Activated T-cell treated with anti-CD3 and anti-CD28 coated beads, Interleukin-2, amount 50 U/mL, for 72 hours (primary cell): ENCODE data around the gene TTN. TPM values are rescaled to one million over a fixed set of nuclear protein-coding genes. Genes with fewer than 3 reads are reported as not detected.

Experiments used
- ATAC-seq, 2 donors: fragments of 150-1000 bp; cut with Tn5 transposase; replicated peaks in 1 of 2; 2 replicates each; pipeline ENCODE4 v1.10.0; 2021; ENCODE audit warnings: moderate library complexity in 2 of 2, mild to moderate bottlenecking in 1 of 2
- DNase-seq, 2 donors: peaks; one replicate each; pipeline ENCODE4 v3.0.0; 2021 to 2022; ENCODE audit warnings: mixed read lengths in 1 of 2
- H3K27ac Mint-ChIP-seq: one replicate; pipeline ENCODE4 v1.8.0; 2022; ENCODE audit warnings: mild to moderate bottlenecking, moderate library complexity, mixed read lengths
- H3K27me3 Mint-ChIP-seq: one replicate; pipeline ENCODE4 v1.8.0; 2022; ENCODE audit warnings: low read depth, mixed read lengths
- H3K36me3 Mint-ChIP-seq, 2 donors: one replicate each; pipeline ENCODE4 v1.8.0; 2022; ENCODE audit warnings: mixed read lengths in 2 of 2, mild to moderate bottlenecking in 1 of 2; ENCODE audit not compliant: insufficient read depth in 2 of 2
- H3K4me1 Mint-ChIP-seq: one replicate; pipeline ENCODE4 v1.8.0; 2022; ENCODE audit warnings: low read depth, mixed read lengths
- H3K4me3 Mint-ChIP-seq, 2 donors: one replicate each; pipeline ENCODE4 v1.8.0; 2022; ENCODE audit warnings: mild to moderate bottlenecking in 2 of 2, mixed read lengths in 2 of 2, moderate library complexity in 2 of 2
- H3K9me3 Mint-ChIP-seq, 2 donors: one replicate each; pipeline ENCODE4 v1.8.0; 2022; ENCODE audit warnings: mixed read lengths in 2 of 2
- total RNA-seq, 2 donors: library from RNA; stranded (reverse); gene quantifications; one replicate each; pipeline ENCODE4 v1.2.3, GENCODE V29; 2022

Gene TTN
- total RNA-seq, 2 donors from 2014 or later: 6.6 to 6.9 TPM

DNA sequence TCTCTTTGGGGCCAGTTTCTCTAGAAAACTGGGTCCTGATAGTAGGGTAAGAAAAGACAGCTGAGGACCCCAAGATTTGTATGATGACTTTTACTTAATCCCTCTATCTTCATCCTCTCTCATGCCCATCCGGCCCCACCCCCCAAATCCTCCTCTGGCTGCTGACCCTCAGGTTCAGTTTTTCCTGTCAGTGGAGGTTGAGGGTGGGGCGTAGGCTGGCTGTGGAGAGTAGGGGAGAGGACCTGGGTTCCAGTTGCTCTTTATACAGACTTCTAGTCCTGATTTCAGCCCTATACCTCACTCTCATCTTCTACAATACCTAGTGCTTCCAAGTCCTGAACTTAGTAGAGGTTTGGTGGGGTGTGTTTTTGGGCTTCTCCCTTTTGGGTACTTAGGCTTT, 298.6 kb downstream of the TTN start:
- H3K4me3 Mint-ChIP-seq: peak overlapping the region in 1 of 2 donors; percentile 17
- DNase-seq (no peak), ATAC-seq (no peak)
- peaks cover 4 to 16% of the 10 kb centered on the region in 2 donors for H3K36me3 Mint-ChIP-seq
- H3K27me3 Mint-ChIP-seq: no peaks in the 10 kb centered on the region
- H3K9me3 Mint-ChIP-seq: no peaks in the 10 kb centered on the region
- H3K4me1 Mint-ChIP-seq: peaks cover 33% of the 10 kb centered on the region
- peak overlapping the region; percentile 33 for H3K27ac Mint-ChIP-seq

DNA sequence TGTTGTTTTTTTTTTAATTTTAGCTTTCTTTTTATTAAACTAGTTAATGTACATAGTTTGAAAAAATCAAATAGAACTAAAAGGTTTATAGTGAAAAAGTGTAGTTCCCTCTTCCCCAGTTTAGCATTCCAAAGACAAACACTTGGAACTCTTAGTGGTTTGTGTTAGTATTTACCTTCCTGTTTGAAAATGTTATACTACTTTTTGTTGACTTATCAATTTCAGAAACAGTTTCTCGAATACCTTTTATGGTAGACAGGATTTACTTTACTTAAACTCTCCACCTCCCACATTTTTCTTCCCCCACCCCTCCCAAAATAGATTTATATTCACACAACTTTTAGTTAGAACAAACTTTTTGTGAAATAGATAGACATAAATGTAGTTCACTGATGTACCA, 300.3 kb downstream of the TTN start:
- ATAC-seq (no peak), DNase-seq (no peak)
- Mint-ChIP-seq H3K36me3 (peaks cover 6 to 16% of the 10 kb centered on the region in 2 donors), H3K4me3 (no peak overlapping the region), H3K9me3 (no peaks in the 10 kb centered on the region), H3K27ac (no peak overlapping the region), H3K27me3 (no peaks in the 10 kb centered on the region), H3K4me1 (peaks cover 19% of the 10 kb centered on the region)

- H3K27me3 Mint-ChIP-seq: no peaks in the 10 kb centered on the region
- H3K4me1 Mint-ChIP-seq: peaks cover 19% of the 10 kb centered on the region
- peaks cover 6 to 16% of the 10 kb centered on the region in 2 donors for H3K36me3 Mint-ChIP-seq
These were observed 300.7 kb downstream of the TTN start for GRCh38 chr2:178506524-178506923.

GRCh38 chr2:178506101-178506500, 301.1 kb downstream of the TTN start:
- Mint-ChIP-seq H3K4me1 (peaks cover 19% of the 10 kb centered on the region), H3K36me3 (peaks cover 5 to 16% of the 10 kb centered on the region in 2 donors), H3K27ac (no peak overlapping the region), H3K4me3 (no peak overlapping the region), H3K27me3 (no peaks in the 10 kb centered on the region), H3K9me3 (no peaks in the 10 kb centered on the region)
- DNase-seq (no peak), ATAC-seq (no peak)

More at GRCh38 chr2:178506524-178506923, 300.7 kb downstream of the TTN start:
- no peaks in the 10 kb centered on the region for H3K9me3 Mint-ChIP-seq
- H3K27ac Mint-ChIP-seq: no peak overlapping the region
- ATAC-seq (no peak), DNase-seq (no peak)
- no peak overlapping the region for H3K4me3 Mint-ChIP-seq

DNA sequence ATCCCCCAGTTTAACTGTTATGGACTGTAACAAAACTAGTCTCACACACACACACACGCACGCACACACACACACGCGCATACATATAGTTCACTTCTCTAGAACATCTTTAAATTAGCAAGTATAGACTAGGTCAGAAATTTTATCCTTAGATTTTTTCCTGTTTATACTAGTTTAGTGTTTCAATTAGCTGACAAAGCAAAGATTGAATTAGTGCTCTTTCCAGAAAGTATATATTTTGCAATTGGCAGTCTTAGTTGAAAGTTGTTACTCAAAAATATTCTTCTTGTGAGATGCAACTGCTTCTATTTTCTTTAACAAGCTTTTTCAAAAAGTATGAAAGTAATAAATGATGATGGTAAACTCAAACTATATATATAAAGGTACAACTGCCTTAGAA, 304.5 kb downstream of the TTN start:
- Mint-ChIP-seq H3K9me3 (no peaks in the 10 kb centered on the region), H3K27me3 (no peaks in the 10 kb centered on the region), H3K27ac (no peak overlapping the region), H3K4me3 (no peak overlapping the region), H3K36me3 (peaks cover 9 to 24% of the 10 kb centered on the region in 2 donors), H3K4me1 (peaks cover 12% of the 10 kb centered on the region)
- no peak for ATAC-seq
- DNase-seq: no peak

DNA sequence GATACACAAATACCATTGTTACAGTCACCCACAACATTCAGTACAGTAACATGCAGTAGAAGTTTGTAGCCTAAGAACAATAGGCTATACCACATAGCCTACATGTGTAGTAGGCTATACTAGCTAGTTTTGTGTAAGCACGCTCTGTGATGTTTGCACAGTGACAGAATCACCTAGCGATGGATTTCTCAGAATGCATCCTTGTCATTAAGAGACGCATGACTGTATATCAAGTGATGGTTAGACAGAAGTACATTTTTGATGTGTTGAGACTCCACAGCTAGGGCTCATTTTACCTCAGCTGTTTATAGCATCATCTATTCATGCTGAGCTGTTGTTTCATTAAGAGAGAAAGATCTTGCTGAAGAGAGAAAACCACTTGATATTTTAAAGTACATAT, 307.6 kb downstream of the TTN start:
- DNase-seq (no peak), ATAC-seq (peak; percentile 60 to 94)
- Mint-ChIP-seq H3K27ac (no peak overlapping the region), H3K9me3 (no peaks in the 10 kb centered on the region), H3K36me3 (peaks cover 18 to 30% of the 10 kb centered on the region in 2 donors), H3K4me1 (peaks cover 4% of the 10 kb centered on the region), H3K4me3 (no peak overlapping the region), H3K27me3 (no peaks in the 10 kb centered on the region)

- ATAC-seq: no peak
- Mint-ChIP-seq H3K27me3 (no peaks in the 10 kb centered on the region), H3K36me3 (peaks cover 18 to 31% of the 10 kb centered on the region in 2 donors), H3K9me3 (no peaks in the 10 kb centered on the region), H3K27ac (no peak overlapping the region), H3K4me1 (peaks cover 4% of the 10 kb centered on the region), H3K4me3 (no peak overlapping the region)
- DNase-seq: no peak
These were observed 309.1 kb downstream of the TTN start for GRCh38 chr2:178498137-178498536.

DNA sequence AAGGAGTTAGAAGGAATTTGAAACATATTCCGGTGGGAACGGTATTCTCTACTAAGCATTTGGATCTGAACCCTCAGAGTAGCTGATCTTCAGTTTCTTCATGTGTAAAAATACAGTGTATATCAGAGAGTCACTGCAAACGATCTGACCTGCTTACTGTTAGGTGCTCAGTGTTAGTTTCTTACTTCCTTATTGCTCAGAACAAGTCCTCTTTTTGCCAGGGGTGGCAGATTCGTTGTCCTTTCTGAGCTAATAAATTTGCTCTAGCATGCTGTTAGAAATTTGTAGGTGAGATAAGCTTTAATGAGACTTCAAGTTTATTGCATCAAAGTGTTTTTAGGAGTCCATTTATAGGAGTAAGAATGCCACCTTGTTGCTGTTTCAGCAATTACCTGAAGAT, 311.2 kb downstream of the TTN start:
- Mint-ChIP-seq H3K4me3 (no peak overlapping the region), H3K4me1 (peaks cover 4% of the 10 kb centered on the region), H3K36me3 (peaks cover 16 to 30% of the 10 kb centered on the region in 2 donors), H3K9me3 (no peaks in the 10 kb centered on the region), H3K27me3 (no peaks in the 10 kb centered on the region), H3K27ac (no peak overlapping the region)
- no peak for DNase-seq
- ATAC-seq: no peak

DNA sequence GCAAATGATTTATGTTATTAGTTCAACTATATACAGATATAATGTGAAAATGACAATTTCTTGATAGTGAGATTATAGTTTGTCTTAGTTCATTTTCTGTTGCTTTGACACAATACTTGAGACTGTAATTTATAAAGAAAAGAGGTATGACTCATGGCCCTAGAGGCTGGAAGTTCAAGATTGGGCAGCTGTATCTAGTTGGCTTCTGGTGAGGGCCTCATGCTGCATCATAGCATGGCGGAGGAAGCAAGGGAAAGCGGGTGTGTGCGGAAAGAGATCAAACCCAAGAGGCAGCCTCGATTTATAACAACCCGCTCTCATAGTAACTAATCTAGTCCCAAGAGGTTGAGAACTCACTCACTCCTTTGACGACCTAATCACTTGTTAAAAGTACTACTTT, 315.6 kb downstream of the TTN start:
- Mint-ChIP-seq H3K36me3 (peaks cover 21 to 31% of the 10 kb centered on the region in 2 donors), H3K4me3 (no peak overlapping the region), H3K4me1 (peaks cover 27% of the 10 kb centered on the region), H3K9me3 (no peaks in the 10 kb centered on the region), H3K27me3 (no peaks in the 10 kb centered on the region), H3K27ac (no peak overlapping the region)
- DNase-seq: no peak
- ATAC-seq: no peak

- no peak overlapping the region for H3K27ac Mint-ChIP-seq
- H3K27me3 Mint-ChIP-seq: no peaks in the 10 kb centered on the region
- no peaks in the 10 kb centered on the region for H3K9me3 Mint-ChIP-seq
- peaks cover 50% of the 10 kb centered on the region for H3K4me1 Mint-ChIP-seq
- no peak for DNase-seq
- H3K36me3 Mint-ChIP-seq: peaks cover 9 to 19% of the 10 kb centered on the region in 2 donors
- no peak overlapping the region for H3K4me3 Mint-ChIP-seq
- ATAC-seq: no peak
These were observed 321.9 kb downstream of the TTN start for GRCh38 chr2:178485356-178485755.

- ATAC-seq (no peak), DNase-seq (no peak)
- H3K9me3 Mint-ChIP-seq: no peaks in the 10 kb centered on the region
- no peak overlapping the region for H3K27ac Mint-ChIP-seq
- no peaks in the 10 kb centered on the region for H3K27me3 Mint-ChIP-seq
- H3K4me3 Mint-ChIP-seq: no peak overlapping the region
- H3K4me1 Mint-ChIP-seq: peaks cover 49% of the 10 kb centered on the region
- peaks cover 5 to 14% of the 10 kb centered on the region in 2 donors for H3K36me3 Mint-ChIP-seq
These were observed 322.8 kb downstream of the TTN start for GRCh38 chr2:178484245-178485041.

DNA sequence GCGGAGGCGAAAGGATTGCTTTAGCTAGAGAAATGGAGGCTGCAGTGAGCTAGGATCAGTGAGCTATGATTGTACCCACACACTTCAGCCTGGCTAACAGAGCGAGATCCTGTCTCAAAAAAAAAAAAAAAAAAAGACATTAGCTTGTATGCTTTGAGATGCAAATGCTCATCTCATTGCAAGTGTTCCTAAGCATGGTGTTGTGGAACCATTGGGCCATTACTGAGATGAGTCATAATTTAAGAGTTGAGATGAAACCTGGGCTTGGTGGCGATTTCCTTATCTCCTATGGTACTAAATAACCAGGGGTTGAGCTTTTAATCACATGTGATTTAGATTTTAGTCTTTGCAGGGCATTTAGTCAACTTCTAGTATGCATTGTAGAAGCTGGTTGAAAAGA, 324.8 kb downstream of the TTN start:
- peaks cover 46% of the 10 kb centered on the region for H3K4me1 Mint-ChIP-seq

DNA sequence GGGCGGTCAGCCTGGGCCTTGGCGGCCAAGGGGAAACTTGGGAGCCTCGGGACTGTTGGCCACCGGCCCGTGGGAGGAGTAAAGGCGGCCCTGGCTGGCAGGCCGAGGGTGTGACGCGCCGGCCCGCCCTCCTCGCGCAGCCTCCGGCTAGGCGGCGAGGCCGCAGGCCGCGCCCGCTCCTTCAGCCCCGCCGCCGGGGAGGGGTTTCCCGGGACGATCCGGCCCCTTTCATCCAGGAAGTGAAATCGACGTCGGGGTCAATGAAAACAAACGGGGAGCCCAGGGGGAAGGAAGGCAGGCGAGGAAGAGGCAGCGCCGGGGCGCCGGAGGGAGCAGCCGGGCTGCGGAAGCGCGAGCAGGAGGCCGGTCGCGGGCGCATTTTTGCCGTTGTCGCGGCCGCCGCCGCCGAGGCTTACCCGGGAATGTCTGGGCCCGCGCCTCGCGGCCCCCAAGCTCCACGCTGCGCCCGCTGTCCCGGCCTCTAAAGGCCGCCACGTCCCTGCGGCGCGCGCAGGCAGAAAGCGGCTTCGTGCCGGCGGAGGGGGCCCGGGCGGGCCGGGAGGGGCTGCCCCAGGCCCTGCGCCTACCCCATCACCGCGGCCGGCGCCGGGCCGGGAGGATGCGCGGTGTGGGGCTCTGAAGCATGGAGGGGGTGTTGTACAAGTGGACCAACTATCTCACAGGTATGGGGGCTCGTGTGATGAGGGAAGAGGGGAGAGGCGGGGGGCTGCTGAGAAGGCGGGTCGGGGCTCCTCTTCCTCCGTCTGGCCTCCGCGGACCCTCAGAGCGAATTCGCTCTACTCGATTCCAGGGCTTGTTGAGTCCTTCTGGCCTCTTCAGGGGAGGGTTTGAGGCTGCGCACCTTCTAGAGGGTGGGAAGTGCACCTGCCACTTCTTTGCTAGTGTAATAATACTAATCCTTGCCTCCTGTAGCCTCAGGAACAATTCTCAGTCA, 326.7 kb downstream of the TTN start, which contains the start of gene PLEKHA3:
PLEKHA3 (plus strand) TSS at position 231 of the 955 bp plus-strand sequence; CDS start at position 644, 413 bp downstream.
- Mint-ChIP-seq H3K4me1 (peaks cover 60% of the 10 kb centered on the region), H3K27ac (peak within 1 kb of the TSS; percentile 98), H3K27me3 (no peaks in the 10 kb centered on the region), H3K9me3 (no peaks in the 10 kb centered on the region), H3K36me3 (peaks cover 0 to 3% of the 10 kb centered on the region in 2 donors), H3K4me3 (peak within 1 kb of the TSS; percentile 98 to 100)
- ATAC-seq: peak; percentile 69 to 73
- peak; percentile 80 for DNase-seq

More for the DNA sequence above, 324.8 kb downstream of the TTN start:
- Mint-ChIP-seq H3K4me3 (peak overlapping the region; percentile 88 to 98), H3K9me3 (no peaks in the 10 kb centered on the region), H3K36me3 (peaks cover 3 to 12% of the 10 kb centered on the region in 2 donors), H3K27ac (peak overlapping the region; percentile 42), H3K27me3 (no peaks in the 10 kb centered on the region)
- no peak for DNase-seq
- ATAC-seq: no peak
